SK-N-SH (cell line): Measurements from ENCODE around the gene ZNF791. TPM values are rescaled to one million over a fixed set of nuclear protein-coding genes. Genes with fewer than 3 reads are reported as not detected.
A peak's percentile ranks its signal among the peaks of the same experiment; 100 is the strongest.

Experiments
- CTCF ChIA-PET: fragments of 300-600, 350-600 bp; formaldehyde crosslinking; extraction: SDS; loops from one replicate; lab custom pipeline; 2021; lab: Yijun Ruan, JAX
- POLR2A ChIA-PET: fragments of 350-600 bp; sonication (Branson Sonifier 250); formaldehyde crosslinking; extraction: SDS; loops from one replicate; lab custom pipeline; 2020; ENCODE audit warnings: antibody characterized with exemption, inconsistent platforms; lab: Yijun Ruan, JAX
- DNase-seq: peaks from one replicate; pipeline ENCODE4 v3.0.0; 2012
- H2AFZ ChIP-seq: fragments of 200-600 bp; sonication (generic); 2 replicates; pipeline ENCODE4 v1.8.1; 2016; ENCODE audit warnings: antibody characterized with exemption, mild to moderate bottlenecking, low read depth
- H3F3A ChIP-seq: fragments of 200-600 bp; sonication (generic); replicated peaks from 2 replicates; pipeline ENCODE3; 2016; ENCODE audit warnings: antibody characterized with exemption, mild to moderate bottlenecking; ENCODE audit not compliant: insufficient read depth
- H3K27ac ChIP-seq, 2 experiments: fragments of 200-500 bp in 1 of 2; fragments of 200-600 bp in 1 of 2; sonication (Bioruptor generic) in 1 of 2; sonication (generic), shearing (Covaris generic) in 1 of 2; 2 replicates each; pipeline versions ENCODE4 v1.5.1 to v1.6.1; 2014 to 2016; ENCODE audit warnings: low read depth in 2 of 2, inconsistent platforms in 1 of 2, low read length in 1 of 2, mild to moderate bottlenecking in 1 of 2, mixed read lengths in 1 of 2
- H3K27me3 ChIP-seq: fragments of 200-600 bp; sonication (generic), shearing (Covaris generic); 2 replicates; pipeline ENCODE4 v1.6.1; 2016; ENCODE audit warnings: mixed run types; ENCODE audit not compliant: insufficient read depth
- H3K36me3 ChIP-seq, 2 experiments: fragments of 200-500 bp in 1 of 2; fragments of 200-600 bp in 1 of 2; sonication (Bioruptor generic) in 1 of 2; sonication (generic) in 1 of 2; replicated peaks in 1 of 2; 2 replicates each; pipeline versions ENCODE3 to v1.5.1; 2014 to 2016; ENCODE audit warnings: low read length in 1 of 2, mild to moderate bottlenecking in 1 of 2; ENCODE audit not compliant: insufficient read depth in 2 of 2, control insufficient read depth in 1 of 2
- H3K4me1 ChIP-seq, 2 experiments: fragments of 200-500 bp in 1 of 2; fragments of 200-600 bp in 1 of 2; sonication (Bioruptor generic) in 1 of 2; sonication (generic), shearing (Covaris generic) in 1 of 2; 2 replicates each; pipeline versions ENCODE4 v1.5.1 to v1.6.1; 2014 to 2016; ENCODE audit warnings: low read depth in 1 of 2, low read length in 1 of 2, mixed run types in 1 of 2; ENCODE audit not compliant: insufficient read depth in 2 of 2, control insufficient read depth in 1 of 2
- H3K4me2 ChIP-seq: fragments of 200-600 bp; sonication (generic), shearing (Covaris generic); 2 replicates; pipeline ENCODE4 v1.6.1; 2017; ENCODE audit warnings: mixed run types
- H3K4me3 ChIP-seq, 2 experiments: fragments of 200-500 bp in 1 of 2; fragments of 200-600 bp in 1 of 2; sonication (Bioruptor generic) in 1 of 2; sonication (generic), shearing (Covaris generic) in 1 of 2; 2 replicates each; pipeline versions ENCODE4 v1.5.1 to v1.8.1; 2014 to 2016; ENCODE audit warnings: low read depth in 2 of 2, inconsistent platforms in 1 of 2, low read length in 1 of 2, mild to moderate bottlenecking in 1 of 2, mixed read lengths in 1 of 2, moderate library complexity in 1 of 2
- H3K79me2 ChIP-seq: fragments of 200-600 bp; sonication (generic); 2 replicates; pipeline ENCODE4 v1.8.1; 2017; ENCODE audit warnings: mild to moderate bottlenecking; ENCODE audit not compliant: insufficient read depth
- H3K9ac ChIP-seq: fragments of 200-600 bp; sonication (generic); 2 replicates; pipeline ENCODE4 v1.6.1; 2017; ENCODE audit warnings: mixed run types
- H3K9me2 ChIP-seq: fragments of 200-600 bp; sonication (generic); 2 replicates; pipeline ENCODE4 v1.6.1; 2017; ENCODE audit warnings: mixed run types
- H3K9me3 ChIP-seq: fragments of 200-600 bp; sonication (generic); 2 replicates; pipeline ENCODE4 v1.6.1; 2017; ENCODE audit warnings: mixed run types, mild to moderate bottlenecking, moderate library complexity
- H4K20me1 ChIP-seq: fragments of 200-600 bp; sonication (generic); 2 replicates; pipeline ENCODE4 v1.6.1; 2017; ENCODE audit warnings: mild to moderate bottlenecking, mixed run types; ENCODE audit not compliant: insufficient read depth
- CHD2 ChIP-seq: fragments of 150-350 bp; IDR thresholded peaks from 2 replicates; pipeline ENCODE4 v1.6.1; 2018; ENCODE audit warnings: low read length; ENCODE audit not compliant: partially characterized antibody
- CTCF ChIP-seq: fragments of 200-600 bp; sonication (generic); IDR thresholded peaks from 2 replicates; pipeline ENCODE4 v1.6.1; 2017; ENCODE audit warnings: antibody characterized with exemption, mild to moderate bottlenecking, moderate library complexity
- ELF1 ChIP-seq: IDR thresholded peaks from 2 replicates; pipeline ENCODE4 v1.4.0; 2012
- EP300 ChIP-seq, 2 experiments: IDR thresholded peaks; 2 replicates each; pipeline versions ENCODE4 v1.4.0 to v1.6.1; 2012; ENCODE audit warnings: borderline replicate concordance in 1 of 2, low read depth in 1 of 2, low read length in 1 of 2
- FOXJ3 ChIP-seq: sonication (generic); formaldehyde crosslinking; IDR thresholded peaks from 2 replicates; pipeline ENCODE4 v1.5.1; 2020; ENCODE audit warnings: mild to moderate bottlenecking, missing genetic modification reagents
- GABPA ChIP-seq: IDR thresholded peaks from 2 replicates; pipeline ENCODE4 v1.4.0; 2012; ENCODE audit warnings: low read depth, mild to moderate bottlenecking
- MAX ChIP-seq: IDR thresholded peaks from 2 replicates; pipeline ENCODE4 v1.4.0; 2012; ENCODE audit warnings: low read depth
- MEF2A ChIP-seq: IDR thresholded peaks from 2 replicates; pipeline ENCODE4 v1.4.0; 2012; ENCODE audit warnings: low read depth, borderline replicate concordance
- MXI1 ChIP-seq: IDR thresholded peaks from 2 replicates; pipeline ENCODE4 v1.6.1; 2012; ENCODE audit warnings: mild to moderate bottlenecking, low read depth, low read length, improper control_type of control experiment
- NFIC ChIP-seq: IDR thresholded peaks from 2 replicates; pipeline ENCODE4 v1.4.0; 2012; ENCODE audit warnings: borderline replicate concordance
- NRF1 ChIP-seq: IDR thresholded peaks from 2 replicates; pipeline ENCODE4 v1.6.1; 2012; ENCODE audit warnings: low read depth, mild to moderate bottlenecking, low read length
- PBX3 ChIP-seq: IDR thresholded peaks from 2 replicates; pipeline ENCODE4; 2012
- POLR2AphosphoS5 ChIP-seq: IDR thresholded peaks from 2 replicates; pipeline ENCODE4 v1.6.1; 2012; ENCODE audit warnings: low read depth, low read length
- RAD21 ChIP-seq: IDR thresholded peaks from 2 replicates; pipeline ENCODE4 v1.6.1; 2012; ENCODE audit warnings: mild to moderate bottlenecking, low read length
- RCOR1 ChIP-seq: fragments of 150-350 bp; IDR thresholded peaks from 2 replicates; pipeline ENCODE4 v1.6.1; 2017; ENCODE audit warnings: antibody characterized with exemption, low read length
- REST ChIP-seq: IDR thresholded peaks from 2 replicates; pipeline ENCODE4 v1.6.1; 2012; ENCODE audit warnings: mild to moderate bottlenecking, low read depth, low read length, moderate library complexity
- RFX5 ChIP-seq: IDR thresholded peaks from 2 replicates; pipeline ENCODE4 v1.6.1; 2012; ENCODE audit warnings: mild to moderate bottlenecking, improper control_type of control experiment, low read length
- SIN3A ChIP-seq: IDR thresholded peaks from 2 replicates; pipeline ENCODE4 v1.6.1; 2012; ENCODE audit warnings: low read depth, mild to moderate bottlenecking, low read length, moderate library complexity, borderline replicate concordance
- TAF1 ChIP-seq: IDR thresholded peaks from 2 replicates; pipeline ENCODE4 v1.6.1; 2012; ENCODE audit warnings: low read depth, mild to moderate bottlenecking, low read length, moderate library complexity, borderline replicate concordance
- WGBS: methylation state at CpG from one replicate; pipeline ENCODE4 v1.1.6; 2017; ENCODE audit warnings: low lambda C conversion rate; 5-methylcytosine and 5-hydroxymethylcytosine counted together
- polyA plus RNA-seq, 3 experiments: library from polyadenylated mRNA; depleted of rRNA; stranded (reverse); fragments of >200 nt; gene quantifications; 2 replicates each; pipeline ENCODE4 v1.2.3, GENCODE V29; 2012

Gene ZNF791
- 8.9 and 9.3 TPM in 2 replicates for polyA plus RNA-seq (2012; rRNA removed)
- polyA plus RNA-seq (2012; cell fraction: cytosol; rRNA removed) = 6.3 and 6.6 TPM in 2 replicates
- polyA plus RNA-seq (2012; cell fraction: nucleus; rRNA removed) = 11.0 and 11.7 TPM in 2 replicates

- H4K20me1 ChIP-seq = peaks cover 4% of the 10 kb centered on the region
- no peak for TF ChIP-seq MEF2A
- TF ChIP-seq MXI1 = peak; percentile 94
- 0 out of 2 replicates have a peak, but pooled peaks have one; percentile 6 for TF ChIP-seq RAD21
- no peak for TF ChIP-seq RCOR1
- TF ChIP-seq NFIC = no peak
- TF ChIP-seq EP300 (IDR thresholded peaks at IDR 0.05; ENCODE audit: borderline replicate concordance in 1 of 2, low read depth in 1 of 2, low read length in 1 of 2) = peak in 1 of 2 experiments; percentile 70; a peak in 1 of 4 replicates
- peak; percentile 33; the same call in 1 of the 2 replicates for TF ChIP-seq NRF1
- TF ChIP-seq FOXJ3 (CRISPR knock-in tag) = 0 out of 2 replicates have a peak, but pooled peaks have one; percentile 61
- peak; percentile 71; the same call in 1 of the 2 replicates for TF ChIP-seq MAX
- peak; percentile 96 for TF ChIP-seq ELF1
- TF ChIP-seq SIN3A = peak; percentile 96; the same call in 1 of the 2 replicates
- TF ChIP-seq POLR2AphosphoS5 = peak; percentile 93
- peak; percentile 97 for TF ChIP-seq RFX5
- peak; percentile 28 for TF ChIP-seq CTCF
- peak; percentile 35; the same call in 1 of the 2 replicates for TF ChIP-seq REST
- peak; percentile 93 for TF ChIP-seq TAF1
- TF ChIP-seq CHD2 = no peak
- TF ChIP-seq GABPA = peak; percentile 93
- peak; percentile 88 for TF ChIP-seq PBX3
- POLR2A ChIA-PET = interaction anchor here (0.6 to 1.2 kb wide), 4 partner anchors 59 to 454 kb away, joined by 3 to 4 read pairs (median 3); partner anchors contain the start of gene ZNF625
- peaks cover 19% of the 10 kb centered on the region for H3F3A ChIP-seq
- peak within 1 kb of the TSS; percentile 87 to 95 for H3K27ac ChIP-seq
- DNase-seq = peak; percentile 96
- no peaks in the 10 kb centered on the region for H3K9me3 ChIP-seq
- CTCF ChIA-PET = interaction anchor here (1.0 to 2.1 kb wide), 4 partner anchors 29 to 115 kb away, joined by 3 to 8 read pairs (median 5); no protein-coding TSS in a partner anchor
- H3K9me2 ChIP-seq = no peaks in the 10 kb centered on the region
- peak within 1 kb of the TSS; percentile 87 to 98 for H3K4me3 ChIP-seq
- peak within 1 kb of the TSS; percentile 93 for H3K4me2 ChIP-seq
- peak within 1 kb of the TSS; percentile 96 for H3K9ac ChIP-seq
- peaks cover 16 to 53% of the 10 kb centered on the region in 2 experiments for H3K36me3 ChIP-seq
- H3K79me2 ChIP-seq = peaks cover 65% of the 10 kb centered on the region
- H3K27me3 ChIP-seq = no peaks in the 10 kb centered on the region
- 0% methylated on average over 15 of the region's 61 CpGs for WGBS
- peak within 1 kb of the TSS; percentile 99 for H2AFZ ChIP-seq
- peaks cover 2 to 6% of the 10 kb centered on the region in 2 experiments; a peak in 3 of 4 replicates for H3K4me1 ChIP-seq
These were observed at the start of gene ZNF791, which contains the start of gene ZNF490 for GRCh38 chr19:12610540-12611360. ZNF791 (plus strand) TSS chr19:12610920; CDS start chr19:12611080, 160 bp downstream. ZNF490 (minus strand) TSS chr19:12610813; CDS start chr19:12610680, 133 bp downstream.
